ENCODE measurements around the gene LMO7.
"Not testable (repeated sequence)": the region's sequence is repeated elsewhere in the genome, so short reads cannot be mapped to it uniquely, and the experiment has no call there.

The LMO7 gene

DNA sequence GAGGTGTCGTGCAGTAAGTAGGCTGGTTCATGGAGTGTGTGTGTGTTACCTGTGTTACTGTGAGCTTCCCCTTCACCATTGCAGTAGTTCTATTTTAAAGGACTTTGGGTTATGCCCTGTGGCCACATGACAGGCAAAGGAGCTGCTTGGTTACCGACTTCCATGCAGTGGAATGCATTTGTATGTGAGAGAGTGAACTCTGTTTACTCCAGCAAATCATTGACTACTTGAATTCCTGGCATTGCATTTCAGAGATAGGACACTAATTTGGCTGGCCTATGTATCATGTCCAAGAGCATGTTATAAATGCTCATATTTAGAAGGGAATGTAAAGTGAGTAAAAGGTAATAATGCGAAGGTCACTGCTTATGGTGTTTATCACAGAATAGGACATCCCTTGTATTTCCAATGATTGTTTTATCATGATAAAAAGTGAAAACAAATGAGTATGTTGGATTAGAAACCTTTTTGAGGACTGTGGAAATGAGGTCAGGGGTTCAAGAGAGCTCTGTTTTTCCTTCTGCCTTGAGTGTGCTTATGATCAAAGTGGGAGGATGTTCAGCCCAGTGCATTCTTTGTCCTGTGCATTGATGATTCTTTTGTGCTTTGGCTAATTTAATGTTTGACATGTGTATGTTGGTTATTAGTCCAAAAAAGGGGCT, 156.5 kb downstream of the LMO7 start:
- H3K4me1 ChIP-seq (ENCODE audit: control insufficient read depth in 5 of 5, insufficient read depth in 5 of 5, low read length in 5 of 5), result no peaks in the 10 kb centered on the region
- no peak overlapping the region for H3K4me3 ChIP-seq (ENCODE audit: low read depth in 1 of 5, low read length in 5 of 5)
- no peaks in the 10 kb centered on the region for H3K9me3 ChIP-seq (ENCODE audit: control insufficient read depth in 5 of 5, low read length in 5 of 5)
- no peak overlapping the region for H3K27ac ChIP-seq (ENCODE audit: low read depth, low read length)
- H3K9ac ChIP-seq (ENCODE audit: low read length in 5 of 5), result no peak overlapping the region
- H3K36me3 ChIP-seq (ENCODE audit: control insufficient read depth in 5 of 5, insufficient read depth in 5 of 5, low read length in 5 of 5), result peaks cover 0 to 5% (median 0%) of the 10 kb centered on the region in 5 donors
- no peaks in the 10 kb centered on the region for H3K27me3 ChIP-seq (ENCODE audit: control insufficient read depth in 5 of 5, insufficient read depth in 4 of 5, low read length in 5 of 5)

DNA sequence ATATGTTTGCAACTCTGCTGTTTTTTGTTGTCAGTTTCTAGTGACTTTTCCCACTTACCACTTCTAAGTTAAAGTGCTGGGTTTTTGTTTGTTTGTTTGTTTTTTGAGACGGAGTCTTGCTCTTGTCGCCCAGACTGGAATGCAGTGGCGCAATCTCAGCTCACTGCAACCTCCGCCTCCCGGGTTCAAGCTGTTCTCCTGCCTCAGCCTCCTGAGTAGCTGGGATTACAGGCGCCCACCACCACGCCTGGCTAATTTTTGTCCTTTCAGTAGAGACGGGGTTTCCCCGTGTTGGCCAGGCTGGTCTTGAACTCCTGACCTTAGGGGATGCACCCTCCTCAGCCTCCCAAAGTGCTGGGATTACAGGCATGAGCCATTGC, 157.0 kb downstream of the LMO7 start:
- H3K4me3 ChIP-seq (ENCODE audit: low read depth in 1 of 5, low read length in 5 of 5); H3K27ac ChIP-seq (ENCODE audit: low read depth, low read length); H3K4me1 ChIP-seq (ENCODE audit: control insufficient read depth in 5 of 5, insufficient read depth in 5 of 5, low read length in 5 of 5); H3K36me3 ChIP-seq (ENCODE audit: control insufficient read depth in 5 of 5, insufficient read depth in 5 of 5, low read length in 5 of 5); H3K9ac ChIP-seq (ENCODE audit: low read length in 5 of 5); H3K27me3 ChIP-seq (ENCODE audit: control insufficient read depth in 5 of 5, insufficient read depth in 4 of 5, low read length in 5 of 5); H3K9me3 ChIP-seq (ENCODE audit: control insufficient read depth in 5 of 5, low read length in 5 of 5): not testable (repeated sequence)

DNA sequence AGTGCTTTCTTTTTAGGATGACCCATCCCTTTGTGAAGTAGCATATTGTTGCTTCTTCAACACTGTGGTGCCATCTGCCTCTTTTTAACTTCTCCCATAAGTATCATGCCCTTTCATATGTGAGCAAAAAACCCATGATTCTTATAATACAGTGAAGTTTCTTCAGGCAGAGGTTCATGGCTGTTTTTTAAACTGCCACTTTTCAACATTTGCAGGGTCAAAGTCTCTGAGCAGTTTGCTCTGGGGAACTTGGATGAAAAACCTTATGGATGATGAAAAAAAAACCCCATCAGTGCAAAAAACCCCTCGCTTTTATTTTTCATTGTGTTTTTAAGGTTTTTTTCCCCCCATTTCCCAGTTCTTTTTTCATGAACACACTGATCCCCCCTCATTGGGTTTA, 158.5 kb downstream of the LMO7 start:
- H3K4me3 ChIP-seq (ENCODE audit: low read depth in 1 of 5, low read length in 5 of 5), result no peak overlapping the region

DNA sequence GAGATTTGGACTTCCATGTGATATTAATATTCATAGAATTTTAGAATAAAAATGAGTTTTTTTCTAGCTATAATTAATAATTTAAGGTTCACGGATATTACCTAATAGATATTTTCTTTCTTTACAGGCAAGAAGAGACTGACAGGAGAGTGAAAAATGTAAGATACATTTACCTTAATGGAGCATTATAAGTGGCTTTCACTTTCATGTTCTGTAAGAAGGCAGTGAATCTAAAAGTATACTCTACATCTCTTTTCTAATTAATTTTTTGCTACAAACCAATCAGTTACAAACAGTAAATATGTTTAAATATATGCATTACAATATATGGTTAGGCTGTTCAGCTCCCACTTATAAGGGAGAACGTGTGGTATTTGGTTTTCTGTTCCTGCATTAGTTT, 159.1 kb downstream of the LMO7 start:
- Histone ChIP-seq H3K9ac (ENCODE audit: low read length in 5 of 5) (no peak overlapping the region), H3K9me3 (ENCODE audit: control insufficient read depth in 5 of 5, low read length in 5 of 5) (no peaks in the 10 kb centered on the region), H3K4me1 (ENCODE audit: control insufficient read depth in 5 of 5, insufficient read depth in 5 of 5, low read length in 5 of 5) (no peaks in the 10 kb centered on the region), H3K36me3 (ENCODE audit: control insufficient read depth in 5 of 5, insufficient read depth in 5 of 5, low read length in 5 of 5) (peaks cover 0 to 8% (median 0%) of the 10 kb centered on the region in 5 donors), H3K27ac (ENCODE audit: low read depth, low read length) (no peak overlapping the region), H3K27me3 (ENCODE audit: control insufficient read depth in 5 of 5, insufficient read depth in 4 of 5, low read length in 5 of 5) (no peaks in the 10 kb centered on the region), H3K4me3 (ENCODE audit: low read depth in 1 of 5, low read length in 5 of 5) (no peak overlapping the region)

More for the DNA sequence above, 158.5 kb downstream of the LMO7 start:
- Histone ChIP-seq H3K9me3 (ENCODE audit: control insufficient read depth in 5 of 5, low read length in 5 of 5) (no peaks in the 10 kb centered on the region), H3K36me3 (ENCODE audit: control insufficient read depth in 5 of 5, insufficient read depth in 5 of 5, low read length in 5 of 5) (peaks cover 0 to 8% (median 0%) of the 10 kb centered on the region in 5 donors), H3K9ac (ENCODE audit: low read length in 5 of 5) (no peak overlapping the region), H3K27me3 (ENCODE audit: control insufficient read depth in 5 of 5, insufficient read depth in 4 of 5, low read length in 5 of 5) (no peaks in the 10 kb centered on the region), H3K4me1 (ENCODE audit: control insufficient read depth in 5 of 5, insufficient read depth in 5 of 5, low read length in 5 of 5) (no peaks in the 10 kb centered on the region), H3K27ac (ENCODE audit: low read depth, low read length) (no peak overlapping the region)

DNA sequence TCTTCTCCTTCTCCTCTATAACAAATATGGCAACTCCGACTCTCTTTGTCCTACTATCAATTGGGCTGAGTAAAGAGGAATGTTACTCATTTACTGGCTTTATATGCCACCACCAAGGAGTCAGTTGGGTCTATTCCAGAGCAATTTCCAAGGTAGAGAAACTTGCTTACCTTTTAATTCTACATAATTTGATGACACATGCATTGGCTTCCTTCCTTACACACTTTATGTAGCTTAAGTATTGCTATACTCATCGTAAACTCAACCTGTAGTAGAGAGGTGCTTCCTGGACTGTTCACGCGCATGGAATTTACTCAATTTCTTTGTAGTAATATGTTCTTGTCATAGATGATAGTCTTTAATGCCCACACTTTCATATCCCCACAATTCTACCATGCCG, 160.7 kb downstream of the LMO7 start:
- H3K4me1 ChIP-seq (ENCODE audit: control insufficient read depth in 5 of 5, insufficient read depth in 5 of 5, low read length in 5 of 5), result no peaks in the 10 kb centered on the region
- no peak overlapping the region for H3K27ac ChIP-seq (ENCODE audit: low read depth, low read length)
- H3K4me3 ChIP-seq (ENCODE audit: low read depth in 1 of 5, low read length in 5 of 5), result no peak overlapping the region
- H3K9me3 ChIP-seq (ENCODE audit: control insufficient read depth in 5 of 5, low read length in 5 of 5), result no peaks in the 10 kb centered on the region
- H3K9ac ChIP-seq (ENCODE audit: low read length in 5 of 5), result no peak overlapping the region
- peaks cover 0 to 11% (median 0%) of the 10 kb centered on the region in 5 donors for H3K36me3 ChIP-seq (ENCODE audit: control insufficient read depth in 5 of 5, insufficient read depth in 5 of 5, low read length in 5 of 5)
- H3K27me3 ChIP-seq (ENCODE audit: control insufficient read depth in 5 of 5, insufficient read depth in 4 of 5, low read length in 5 of 5), result no peaks in the 10 kb centered on the region

DNA sequence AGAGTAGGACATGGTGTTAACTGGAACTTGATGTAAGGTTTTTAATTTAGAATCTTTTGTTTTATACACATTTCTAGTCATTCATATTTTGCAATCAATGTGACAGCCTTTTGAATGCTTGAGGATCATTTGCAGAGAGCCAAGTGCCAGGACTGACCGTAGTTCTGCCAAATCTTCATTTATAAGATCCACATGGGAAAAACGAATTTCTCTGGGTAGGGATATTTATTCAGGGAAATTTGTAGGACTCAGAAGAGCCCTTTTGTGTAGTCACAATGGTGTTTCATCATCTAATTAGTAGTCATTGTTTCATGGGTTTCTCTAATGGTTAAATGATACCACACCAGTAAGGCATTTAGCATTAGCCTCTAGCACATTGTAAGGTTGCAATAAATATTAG, 161.1 kb downstream of the LMO7 start:
- H3K4me1 ChIP-seq (ENCODE audit: control insufficient read depth in 5 of 5, insufficient read depth in 5 of 5, low read length in 5 of 5), result no peaks in the 10 kb centered on the region
- no peak overlapping the region for H3K9ac ChIP-seq (ENCODE audit: low read length in 5 of 5)
- H3K27me3 ChIP-seq (ENCODE audit: control insufficient read depth in 5 of 5, insufficient read depth in 4 of 5, low read length in 5 of 5), result no peaks in the 10 kb centered on the region
- peaks cover 0 to 11% (median 0%) of the 10 kb centered on the region in 5 donors for H3K36me3 ChIP-seq (ENCODE audit: control insufficient read depth in 5 of 5, insufficient read depth in 5 of 5, low read length in 5 of 5)
- no peaks in the 10 kb centered on the region for H3K9me3 ChIP-seq (ENCODE audit: control insufficient read depth in 5 of 5, low read length in 5 of 5)
- H3K27ac ChIP-seq (ENCODE audit: low read depth, low read length), result no peak overlapping the region
- H3K4me3 ChIP-seq (ENCODE audit: low read depth in 1 of 5, low read length in 5 of 5), result no peak overlapping the region

DNA sequence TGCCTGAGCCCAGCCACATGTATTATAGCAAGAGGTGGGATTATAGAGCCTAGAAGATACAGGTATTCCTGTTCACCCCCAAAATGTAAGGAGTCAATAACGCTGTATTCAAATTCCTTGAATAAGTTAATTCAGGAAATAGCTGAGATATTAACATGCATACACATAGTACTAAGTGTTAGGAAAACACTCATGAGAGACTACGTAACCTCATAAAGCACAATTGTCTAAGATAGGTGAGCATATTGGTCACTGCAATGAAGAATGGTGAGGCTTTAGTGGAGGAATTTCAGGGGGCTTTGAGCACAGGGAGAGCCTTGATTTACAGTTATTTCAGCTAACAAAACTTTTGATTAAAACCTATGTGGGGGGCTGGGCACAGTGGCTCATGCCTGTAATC, 161.6 kb downstream of the LMO7 start:
- Histone ChIP-seq H3K27me3 (ENCODE audit: control insufficient read depth in 5 of 5, insufficient read depth in 4 of 5, low read length in 5 of 5) (no peaks in the 10 kb centered on the region), H3K36me3 (ENCODE audit: control insufficient read depth in 5 of 5, insufficient read depth in 5 of 5, low read length in 5 of 5) (peaks cover 0 to 11% (median 0%) of the 10 kb centered on the region in 5 donors), H3K4me3 (ENCODE audit: low read depth in 1 of 5, low read length in 5 of 5) (no peak overlapping the region), H3K9ac (ENCODE audit: low read length in 5 of 5) (no peak overlapping the region), H3K4me1 (ENCODE audit: control insufficient read depth in 5 of 5, insufficient read depth in 5 of 5, low read length in 5 of 5) (no peaks in the 10 kb centered on the region), H3K9me3 (ENCODE audit: control insufficient read depth in 5 of 5, low read length in 5 of 5) (no peaks in the 10 kb centered on the region), H3K27ac (ENCODE audit: low read depth, low read length) (no peak overlapping the region)

DNA sequence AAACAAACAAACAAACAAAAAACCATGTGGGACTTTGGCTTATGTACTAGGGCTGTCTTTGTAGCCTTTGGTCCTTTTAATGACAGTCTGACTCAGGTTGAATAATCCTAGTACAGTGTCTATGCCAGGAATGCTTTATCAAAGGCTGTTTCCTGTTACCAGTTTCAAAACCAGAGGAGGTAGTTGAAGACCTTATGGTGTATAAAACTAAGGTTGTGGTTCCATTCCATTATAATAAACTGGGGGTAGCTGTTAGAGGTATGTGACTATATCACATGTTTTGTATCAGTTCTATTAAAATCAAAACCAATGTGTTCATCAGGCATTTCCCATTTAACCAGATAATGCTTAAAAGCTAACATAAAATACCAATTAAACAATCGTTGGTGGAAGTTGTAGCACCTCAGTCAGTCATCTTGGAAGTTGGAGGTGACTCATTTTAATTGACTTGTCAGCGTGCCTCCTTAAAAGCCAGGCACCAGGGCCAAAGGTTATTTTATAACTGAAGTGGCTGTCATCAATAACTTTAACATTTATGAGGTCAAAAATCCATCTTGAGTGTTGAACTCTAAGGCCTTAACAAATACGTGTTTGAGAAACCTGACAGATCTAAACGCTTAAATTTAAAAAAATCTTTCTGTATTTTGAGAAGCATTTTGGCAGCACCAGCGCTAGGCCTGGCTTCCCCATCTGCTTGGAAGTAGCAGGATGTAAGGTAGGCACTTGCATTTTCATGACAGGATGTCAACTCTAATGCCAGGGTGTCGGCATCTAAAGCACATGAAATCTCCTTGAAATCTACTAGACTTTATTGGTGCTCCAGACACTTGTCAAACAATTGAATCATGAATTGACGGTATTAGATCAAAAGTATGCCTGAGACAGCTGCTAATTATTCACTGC, 162.5 kb downstream of the LMO7 start:
- no peak overlapping the region for H3K9ac ChIP-seq (ENCODE audit: low read length in 5 of 5)
- H3K4me3 ChIP-seq (ENCODE audit: low read depth in 1 of 5, low read length in 5 of 5), result no peak overlapping the region
- no peak overlapping the region for H3K27ac ChIP-seq (ENCODE audit: low read depth, low read length)
- no peaks in the 10 kb centered on the region for H3K4me1 ChIP-seq (ENCODE audit: control insufficient read depth in 5 of 5, insufficient read depth in 5 of 5, low read length in 5 of 5)
- H3K36me3 ChIP-seq (ENCODE audit: control insufficient read depth in 5 of 5, insufficient read depth in 5 of 5, low read length in 5 of 5), result peaks cover 0 to 11% (median 0%) of the 10 kb centered on the region in 5 donors
- H3K9me3 ChIP-seq (ENCODE audit: control insufficient read depth in 5 of 5, low read length in 5 of 5), result no peaks in the 10 kb centered on the region
- H3K27me3 ChIP-seq (ENCODE audit: control insufficient read depth in 5 of 5, insufficient read depth in 4 of 5, low read length in 5 of 5), result no peaks in the 10 kb centered on the region

DNA sequence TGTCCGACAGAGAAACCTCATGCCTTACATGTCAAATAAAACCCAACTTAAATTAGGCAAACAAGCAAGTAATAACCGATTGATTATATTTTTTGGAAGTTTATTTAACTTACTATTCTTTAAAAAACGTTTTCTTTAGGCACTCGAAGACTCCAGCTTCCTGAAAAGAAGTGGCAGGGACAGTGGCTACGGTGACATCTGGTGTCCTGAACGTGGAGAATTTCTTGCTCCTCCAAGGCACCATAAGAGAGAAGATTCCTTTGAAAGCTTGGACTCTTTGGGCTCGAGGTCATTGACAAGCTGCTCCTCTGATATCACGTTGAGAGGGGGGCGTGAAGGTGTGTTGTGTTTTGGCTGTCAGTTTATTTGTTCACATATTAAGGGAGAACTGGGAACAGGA, 164.4 kb downstream of the LMO7 start:
- no peak overlapping the region for H3K4me3 ChIP-seq (ENCODE audit: low read depth in 1 of 5, low read length in 5 of 5)
- no peaks in the 10 kb centered on the region for H3K9me3 ChIP-seq (ENCODE audit: control insufficient read depth in 5 of 5, low read length in 5 of 5)
- no peak overlapping the region for H3K27ac ChIP-seq (ENCODE audit: low read depth, low read length)
- H3K27me3 ChIP-seq (ENCODE audit: control insufficient read depth in 5 of 5, insufficient read depth in 4 of 5, low read length in 5 of 5), result no peaks in the 10 kb centered on the region
- no peaks in the 10 kb centered on the region for H3K4me1 ChIP-seq (ENCODE audit: control insufficient read depth in 5 of 5, insufficient read depth in 5 of 5, low read length in 5 of 5)
- H3K36me3 ChIP-seq (ENCODE audit: control insufficient read depth in 5 of 5, insufficient read depth in 5 of 5, low read length in 5 of 5), result peaks cover 0 to 11% (median 0%) of the 10 kb centered on the region in 5 donors
- H3K9ac ChIP-seq (ENCODE audit: low read length in 5 of 5), result no peak overlapping the region

DNA sequence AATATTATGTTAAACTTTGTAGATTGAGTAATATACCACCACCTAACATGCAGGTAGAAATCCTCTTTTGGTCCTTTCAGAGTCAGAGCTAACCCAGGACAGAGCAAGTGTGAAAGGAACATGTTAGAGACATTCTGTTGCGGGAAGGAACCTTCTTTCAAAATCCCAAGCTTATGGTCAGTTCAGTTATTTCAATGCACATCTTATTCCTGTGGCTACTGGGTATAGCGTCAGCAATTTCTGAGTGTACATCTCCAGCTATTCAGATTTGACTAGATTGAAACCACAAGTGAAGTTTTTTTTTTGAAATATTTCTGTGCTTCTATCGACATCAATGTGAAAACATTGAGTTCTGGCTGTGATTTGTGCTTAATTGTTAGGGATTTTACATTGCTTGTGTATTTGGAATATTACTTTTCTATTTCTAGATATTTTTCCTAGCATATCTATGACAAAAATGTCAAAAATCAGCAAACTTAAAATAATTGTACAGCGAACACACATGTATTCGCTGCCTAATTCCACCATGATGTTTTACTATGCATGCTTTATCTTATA, 165.3 kb downstream of the LMO7 start:
- Histone ChIP-seq H3K4me3 (ENCODE audit: low read depth in 1 of 5, low read length in 5 of 5) (no peak overlapping the region), H3K9me3 (ENCODE audit: control insufficient read depth in 5 of 5, low read length in 5 of 5) (no peaks in the 10 kb centered on the region), H3K9ac (ENCODE audit: low read length in 5 of 5) (no peak overlapping the region), H3K27me3 (ENCODE audit: control insufficient read depth in 5 of 5, insufficient read depth in 4 of 5, low read length in 5 of 5) (no peaks in the 10 kb centered on the region), H3K4me1 (ENCODE audit: control insufficient read depth in 5 of 5, insufficient read depth in 5 of 5, low read length in 5 of 5) (no peaks in the 10 kb centered on the region), H3K36me3 (ENCODE audit: control insufficient read depth in 5 of 5, insufficient read depth in 5 of 5, low read length in 5 of 5) (peaks cover 0 to 10% (median 2%) of the 10 kb centered on the region in 5 donors), H3K27ac (ENCODE audit: low read depth, low read length) (no peak overlapping the region)

Data from subcutaneous abdominal adipose tissue (tissue), 5 donors.